Measurements from ENCODE around the gene TSG101. TPM values are rescaled to one million over a fixed set of nuclear protein-coding genes. Genes with fewer than 3 reads are reported as not detected.

The TSG101 gene
- total and polyA plus RNA-seq, 10 of the 15 experiments (the other 5 are each of a cell fraction or from before 2014, with no cell fraction given): 22.3 to 147 (median 84.9) TPM

DNA sequence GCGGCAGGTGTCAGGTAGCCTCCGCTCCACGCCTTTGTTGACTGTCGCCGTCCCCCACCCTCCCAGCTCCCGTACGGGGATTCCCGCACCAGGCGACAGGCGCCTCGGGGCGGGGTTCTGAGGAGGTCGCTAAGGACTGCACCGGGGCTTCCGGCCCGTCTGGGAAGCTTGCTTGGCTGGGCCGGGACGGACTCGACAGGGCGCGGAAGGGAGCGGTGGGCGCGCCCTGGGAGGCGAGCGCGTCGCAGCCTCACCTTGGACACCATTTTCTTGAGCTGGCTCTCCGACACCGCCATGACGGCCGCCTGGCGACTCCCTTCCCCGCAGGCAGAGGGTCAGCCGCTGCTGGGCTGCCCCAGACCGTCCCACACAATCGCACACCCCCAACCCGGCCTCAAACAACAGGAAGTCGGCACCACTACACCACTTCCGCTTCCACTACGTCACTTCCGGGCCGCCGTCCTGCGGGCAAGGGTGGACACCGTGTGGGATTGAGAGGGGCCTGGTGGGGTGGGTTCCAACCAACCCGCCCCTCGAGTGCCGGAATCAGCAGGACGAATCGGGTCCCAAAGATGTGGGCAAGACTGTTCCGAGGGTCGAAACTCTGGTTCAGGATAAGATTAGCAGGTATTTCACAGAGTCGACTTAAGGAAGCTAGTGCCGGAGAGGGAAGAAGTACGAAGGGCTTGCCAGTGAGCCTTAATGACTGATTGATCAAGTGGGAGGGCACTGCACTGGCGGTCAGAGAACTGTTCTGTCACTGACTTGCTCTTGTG, at the start of gene TSG101 (continued):
- TF ChIP-seq, protein P1, sequence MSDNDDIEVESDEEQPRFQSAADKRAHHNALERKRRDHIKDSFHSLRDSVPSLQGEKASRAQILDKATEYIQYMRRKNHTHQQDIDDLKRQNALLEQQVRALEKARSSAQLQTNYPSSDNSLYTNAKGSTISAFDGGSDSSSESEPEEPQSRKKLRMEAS (IDR thresholded peaks at IDR 0.05; ENCODE audit: low read depth, low read length): peak; percentile 43; the same call in 1 of the 2 replicates
- TF ChIP-seq TCF7 (IDR thresholded peaks at IDR 0.05; ENCODE audit: borderline replicate concordance) (no peak), TBL1XR1 (IDR thresholded peaks at IDR 0.05; ENCODE audit: low read depth, low read length) (peak; percentile 82), NFYA (IDR thresholded peaks at IDR 0.05; ENCODE audit: borderline replicate concordance, low read depth, low read length) (no peak), NRF1 (conservative IDR thresholded peaks at IDR 0.05; ENCODE audit: low read depth, low read length) (no peak), ZNF24 (IDR thresholded peaks at IDR 0.05) (no peak), MEF2B (IDR thresholded peaks at IDR 0.05; ENCODE audit: partially characterized antibody, poor library complexity, severe bottlenecking) (peak; percentile 6), SMAD5 (IDR thresholded peaks at IDR 0.05; ENCODE audit: low read depth) (peak; percentile 96), NR2C2 (IDR thresholded peaks at IDR 0.05; ENCODE audit: borderline replicate concordance, control insufficient read depth, insufficient read length, low read depth) (no peak), ZNF207 (IDR thresholded peaks at IDR 0.05; ENCODE audit: borderline replicate concordance) (peak; percentile 37; the same call in 1 of the 2 replicates), RBBP5 (conservative IDR thresholded peaks at IDR 0.05) (0 out of 2 replicates have a peak, but pooled peaks have one; percentile 80), FOS (IDR thresholded peaks at IDR 0.05; ENCODE audit: borderline replicate concordance, extremely low read depth, insufficient read length) (no peak), RB1 (IDR thresholded peaks at IDR 0.05; ENCODE audit: borderline replicate concordance) (peak; percentile 64; the same call in 1 of the 2 replicates), PAX8 (IDR thresholded peaks at IDR 0.05) (no peak), KLF5 (IDR thresholded peaks at IDR 0.05; ENCODE audit: partially characterized antibody) (peak; percentile 13), NR2C1 (IDR thresholded peaks at IDR 0.05) (peak; percentile 46)
- TF ChIP-seq, protein P2, sequence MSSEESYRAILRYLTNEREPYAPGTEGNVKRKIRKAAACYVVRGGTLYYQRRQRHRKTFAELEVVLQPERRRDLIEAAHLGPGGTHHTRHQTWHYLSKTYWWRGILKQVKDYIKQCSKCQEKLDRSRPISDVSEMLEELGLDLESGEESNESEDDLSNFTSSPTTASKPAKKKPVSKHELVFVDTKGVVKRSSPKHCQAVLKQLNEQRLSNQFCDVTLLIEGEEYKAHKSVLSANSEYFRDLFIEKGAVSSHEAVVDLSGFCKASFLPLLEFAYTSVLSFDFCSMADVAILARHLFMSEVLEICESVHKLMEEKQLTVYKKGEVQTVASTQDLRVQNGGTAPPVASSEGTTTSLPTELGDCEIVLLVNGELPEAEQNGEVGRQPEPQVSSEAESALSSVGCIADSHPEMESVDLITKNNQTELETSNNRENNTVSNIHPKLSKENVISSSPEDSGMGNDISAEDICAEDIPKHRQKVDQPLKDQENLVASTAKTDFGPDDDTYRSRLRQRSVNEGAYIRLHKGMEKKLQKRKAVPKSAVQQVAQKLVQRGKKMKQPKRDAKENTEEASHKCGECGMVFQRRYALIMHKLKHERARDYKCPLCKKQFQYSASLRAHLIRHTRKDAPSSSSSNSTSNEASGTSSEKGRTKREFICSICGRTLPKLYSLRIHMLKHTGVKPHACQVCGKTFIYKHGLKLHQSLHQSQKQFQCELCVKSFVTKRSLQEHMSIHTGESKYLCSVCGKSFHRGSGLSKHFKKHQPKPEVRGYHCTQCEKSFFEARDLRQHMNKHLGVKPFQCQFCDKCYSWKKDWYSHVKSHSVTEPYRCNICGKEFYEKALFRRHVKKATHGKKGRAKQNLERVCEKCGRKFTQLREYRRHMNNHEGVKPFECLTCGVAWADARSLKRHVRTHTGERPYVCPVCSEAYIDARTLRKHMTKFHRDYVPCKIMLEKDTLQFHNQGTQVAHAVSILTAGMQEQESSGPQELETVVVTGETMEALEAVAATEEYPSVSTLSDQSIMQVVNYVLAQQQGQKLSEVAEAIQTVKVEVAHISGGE (CRISPR knock-in tag; IDR thresholded peaks at IDR 0.05): peak; percentile 30
- TF ChIP-seq, protein P3, sequence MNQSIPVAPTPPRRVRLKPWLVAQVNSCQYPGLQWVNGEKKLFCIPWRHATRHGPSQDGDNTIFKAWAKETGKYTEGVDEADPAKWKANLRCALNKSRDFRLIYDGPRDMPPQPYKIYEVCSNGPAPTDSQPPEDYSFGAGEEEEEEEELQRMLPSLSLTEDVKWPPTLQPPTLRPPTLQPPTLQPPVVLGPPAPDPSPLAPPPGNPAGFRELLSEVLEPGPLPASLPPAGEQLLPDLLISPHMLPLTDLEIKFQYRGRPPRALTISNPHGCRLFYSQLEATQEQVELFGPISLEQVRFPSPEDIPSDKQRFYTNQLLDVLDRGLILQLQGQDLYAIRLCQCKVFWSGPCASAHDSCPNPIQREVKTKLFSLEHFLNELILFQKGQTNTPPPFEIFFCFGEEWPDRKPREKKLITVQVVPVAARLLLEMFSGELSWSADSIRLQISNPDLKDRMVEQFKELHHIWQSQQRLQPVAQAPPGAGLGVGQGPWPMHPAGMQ (IDR thresholded peaks at IDR 0.05; ENCODE audit: borderline replicate concordance): no peak
- TF ChIP-seq, protein P4, sequence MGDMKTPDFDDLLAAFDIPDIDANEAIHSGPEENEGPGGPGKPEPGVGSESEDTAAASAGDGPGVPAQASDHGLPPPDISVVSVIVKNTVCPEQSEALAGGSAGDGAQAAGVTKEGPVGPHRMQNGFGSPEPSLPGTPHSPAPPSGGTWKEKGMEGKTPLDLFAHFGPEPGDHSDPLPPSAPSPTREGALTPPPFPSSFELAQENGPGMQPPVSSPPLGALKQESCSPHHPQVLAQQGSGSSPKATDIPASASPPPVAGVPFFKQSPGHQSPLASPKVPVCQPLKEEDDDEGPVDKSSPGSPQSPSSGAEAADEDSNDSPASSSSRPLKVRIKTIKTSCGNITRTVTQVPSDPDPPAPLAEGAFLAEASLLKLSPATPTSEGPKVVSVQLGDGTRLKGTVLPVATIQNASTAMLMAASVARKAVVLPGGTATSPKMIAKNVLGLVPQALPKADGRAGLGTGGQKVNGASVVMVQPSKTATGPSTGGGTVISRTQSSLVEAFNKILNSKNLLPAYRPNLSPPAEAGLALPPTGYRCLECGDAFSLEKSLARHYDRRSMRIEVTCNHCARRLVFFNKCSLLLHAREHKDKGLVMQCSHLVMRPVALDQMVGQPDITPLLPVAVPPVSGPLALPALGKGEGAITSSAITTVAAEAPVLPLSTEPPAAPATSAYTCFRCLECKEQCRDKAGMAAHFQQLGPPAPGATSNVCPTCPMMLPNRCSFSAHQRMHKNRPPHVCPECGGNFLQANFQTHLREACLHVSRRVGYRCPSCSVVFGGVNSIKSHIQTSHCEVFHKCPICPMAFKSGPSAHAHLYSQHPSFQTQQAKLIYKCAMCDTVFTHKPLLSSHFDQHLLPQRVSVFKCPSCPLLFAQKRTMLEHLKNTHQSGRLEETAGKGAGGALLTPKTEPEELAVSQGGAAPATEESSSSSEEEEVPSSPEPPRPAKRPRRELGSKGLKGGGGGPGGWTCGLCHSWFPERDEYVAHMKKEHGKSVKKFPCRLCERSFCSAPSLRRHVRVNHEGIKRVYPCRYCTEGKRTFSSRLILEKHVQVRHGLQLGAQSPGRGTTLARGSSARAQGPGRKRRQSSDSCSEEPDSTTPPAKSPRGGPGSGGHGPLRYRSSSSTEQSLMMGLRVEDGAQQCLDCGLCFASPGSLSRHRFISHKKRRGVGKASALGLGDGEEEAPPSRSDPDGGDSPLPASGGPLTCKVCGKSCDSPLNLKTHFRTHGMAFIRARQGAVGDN (IDR thresholded peaks at IDR 0.05): peak; percentile 76; the same call in 1 of the 2 replicates

All from GM12878 (cell line).